ENCODE results near the gene C8A. TPM values are rescaled to one million over a fixed set of nuclear protein-coding genes. Genes with fewer than 3 reads are reported as not detected.

Gene C8A
- total RNA-seq, 1 experiment from 2014 or later, result not detected

GRCh38 chr1:56824938-56825337 is 29.7 kb upstream of the C8A start:
- CTCF ChIA-PET, result no interaction called here
- DNase-seq, result no peak
- Mint-ChIP-seq H3K4me1 (ENCODE audit: low read depth, unreplicated experiment) (no peaks in the 10 kb centered on the region), H3K9me3 (ENCODE audit: low read depth, unreplicated experiment) (no peaks in the 10 kb centered on the region), H3K27me3 (ENCODE audit: unreplicated experiment) (peaks cover 65% of the 10 kb centered on the region), H3K4me3 (ENCODE audit: low read depth, unreplicated experiment) (no peak overlapping the region), H3K36me3 (ENCODE audit: insufficient read depth, unreplicated experiment) (no peaks in the 10 kb centered on the region), H3K27ac (ENCODE audit: unreplicated experiment) (no peak overlapping the region)
- no TSS peak for BruUV-seq (replicated peaks)
- TF ChIP-seq CTCF (IDR thresholded peaks at IDR 0.05; ENCODE audit: unreplicated experiment), result no peak
- intact Hi-C loops (cut with micrococcal nuclease; ENCODE audit: unreplicated experiment), result no loop called here

GRCh38 chr1:56825436-56825835 is 29.2 kb upstream of the C8A start:
- no peaks in the 10 kb centered on the region for H3K36me3 Mint-ChIP-seq (ENCODE audit: insufficient read depth, unreplicated experiment)
- intact Hi-C loops (cut with micrococcal nuclease; ENCODE audit: unreplicated experiment), result no loop called here
- H3K4me3 Mint-ChIP-seq (ENCODE audit: low read depth, unreplicated experiment), result no peak overlapping the region
- H3K9me3 Mint-ChIP-seq (ENCODE audit: low read depth, unreplicated experiment), result no peaks in the 10 kb centered on the region
- H3K27ac Mint-ChIP-seq (ENCODE audit: unreplicated experiment), result no peak overlapping the region
- no peak for TF ChIP-seq CTCF (IDR thresholded peaks at IDR 0.05; ENCODE audit: unreplicated experiment)
- peaks cover 65% of the 10 kb centered on the region for H3K27me3 Mint-ChIP-seq (ENCODE audit: unreplicated experiment)
- CTCF ChIA-PET, result no interaction called here
- no peaks in the 10 kb centered on the region for H3K4me1 Mint-ChIP-seq (ENCODE audit: low read depth, unreplicated experiment)
- BruUV-seq (replicated peaks), result no TSS peak
- DNase-seq, result no peak

- Mint-ChIP-seq H3K36me3 (ENCODE audit: insufficient read depth, unreplicated experiment) (no peaks in the 10 kb centered on the region), H3K4me3 (ENCODE audit: low read depth, unreplicated experiment) (no peak overlapping the region), H3K4me1 (ENCODE audit: low read depth, unreplicated experiment) (no peaks in the 10 kb centered on the region), H3K27me3 (ENCODE audit: unreplicated experiment) (peaks cover 62% of the 10 kb centered on the region), H3K9me3 (ENCODE audit: low read depth, unreplicated experiment) (no peaks in the 10 kb centered on the region), H3K27ac (ENCODE audit: unreplicated experiment) (no peak overlapping the region)
- no peak for DNase-seq
- intact Hi-C loops (cut with micrococcal nuclease; ENCODE audit: unreplicated experiment), result no loop called here
- CTCF ChIA-PET, result no interaction called here
- no peak for TF ChIP-seq CTCF (IDR thresholded peaks at IDR 0.05; ENCODE audit: unreplicated experiment)
- no TSS peak for BruUV-seq (replicated peaks)
These were observed 26.9 kb upstream of the C8A start for GRCh38 chr1:56827711-56828110.

- no peak for TF ChIP-seq CTCF (IDR thresholded peaks at IDR 0.05; ENCODE audit: unreplicated experiment)
- Mint-ChIP-seq H3K4me1 (ENCODE audit: low read depth, unreplicated experiment) (no peaks in the 10 kb centered on the region), H3K9me3 (ENCODE audit: low read depth, unreplicated experiment) (no peaks in the 10 kb centered on the region), H3K27ac (ENCODE audit: unreplicated experiment) (no peak overlapping the region), H3K4me3 (ENCODE audit: low read depth, unreplicated experiment) (no peak overlapping the region), H3K27me3 (ENCODE audit: unreplicated experiment) (peaks cover 46% of the 10 kb centered on the region), H3K36me3 (ENCODE audit: insufficient read depth, unreplicated experiment) (no peaks in the 10 kb centered on the region)
- no TSS peak for BruUV-seq (replicated peaks)
- intact Hi-C loops (cut with micrococcal nuclease; ENCODE audit: unreplicated experiment), result loop anchor here (5.0 to 10.0 kb wide), 2 partner anchors 1215 to 1332 kb away; no protein-coding TSS in a partner anchor
- CTCF ChIA-PET, result interaction anchor here (0.7 kb wide), 1 partner anchor 160 kb away, joined by 8 read pairs; no protein-coding TSS in a partner anchor
- DNase-seq, result no peak
These were observed 24.5 kb upstream of the C8A start for GRCh38 chr1:56830052-56830451.
